GM18498 (cell line): ENCODE data around the gene COLEC12.

Experiments used
- ATAC-seq: cut with Tn5 transposase; IDR thresholded peaks from one replicate; pipeline ENCODE4 v1.9.1; 2021; ENCODE audit warnings: mild to moderate bottlenecking, moderate library complexity; ENCODE audit not compliant: unreplicated experiment

Gene COLEC12

GRCh38 chr18:475202-476031, 25.1 kb downstream of the COLEC12 start:
- no peak for ATAC-seq

GRCh38 chr18:474416-474815, 26.1 kb downstream of the COLEC12 start:
- ATAC-seq, result no peak

- ATAC-seq, result no peak
Observed at GRCh38 chr18:473802-474201, 26.7 kb downstream of the COLEC12 start.

- ATAC-seq, result no peak
Observed at GRCh38 chr18:471716-472115, 28.8 kb downstream of the COLEC12 start.

- ATAC-seq, result no peak
Observed at GRCh38 chr18:470661-471501, 29.6 kb downstream of the COLEC12 start.

GRCh38 chr18:468955-469790, 31.3 kb downstream of the COLEC12 start:
- no peak for ATAC-seq

- ATAC-seq, result no peak
Observed at GRCh38 chr18:463827-464541, 36.5 kb downstream of the COLEC12 start.

- no peak for ATAC-seq
Observed at GRCh38 chr18:463403-463802, 37.1 kb downstream of the COLEC12 start.

- ATAC-seq, result no peak
Observed at GRCh38 chr18:461762-462161, 38.7 kb downstream of the COLEC12 start.

GRCh38 chr18:460791-461190, 39.7 kb downstream of the COLEC12 start:
- ATAC-seq, result no peak

- ATAC-seq, result no peak
Observed at GRCh38 chr18:459814-460593, 40.5 kb downstream of the COLEC12 start.

GRCh38 chr18:457521-458412, 42.7 kb downstream of the COLEC12 start:
- no peak for ATAC-seq

GRCh38 chr18:457140-457519, 43.4 kb downstream of the COLEC12 start:
- ATAC-seq, result no peak

- ATAC-seq, result no peak
Observed at GRCh38 chr18:456361-457139, 44.0 kb downstream of the COLEC12 start.

- no peak for ATAC-seq
Observed at GRCh38 chr18:453400-453799, 47.1 kb downstream of the COLEC12 start.

GRCh38 chr18:452816-453215, 47.7 kb downstream of the COLEC12 start:
- ATAC-seq, result no peak

GRCh38 chr18:449374-449773, 51.1 kb downstream of the COLEC12 start:
- ATAC-seq, result no peak
